Activated naive CD4-positive, alpha-beta T cell treated with anti-CD3 and anti-CD28 coated beads, Interleukin-2, amount 10 ng/mL, durations not matched to agents 7 days and 5 days (primary cell): Measurements from ENCODE around the gene IQSEC1.
A peak's percentile ranks its signal among the peaks of the same experiment; 100 is the strongest.

ENCODE experiments used
- CTCF ChIA-PET: fragments of 350-600 bp; sonication (Branson Sonifier 250); formaldehyde crosslinking; loops from one replicate; lab custom pipeline; 2021; ENCODE audit warnings: antibody characterized with exemption; lab: Charles Lee
- DNase-seq: peaks from one replicate; pipeline ENCODE4 v3.0.0-alpha.2; 2020
- H3K27ac Mint-ChIP-seq: one replicate; pipeline ENCODE4 v1.8.0; 2021; ENCODE audit warnings: mild to moderate bottlenecking, moderate library complexity, mixed read lengths
- H3K27me3 Mint-ChIP-seq: one replicate; pipeline ENCODE4 v1.8.0; 2021; ENCODE audit warnings: mild to moderate bottlenecking, mixed read lengths
- H3K36me3 Mint-ChIP-seq: one replicate; pipeline ENCODE4 v1.8.0; 2021; ENCODE audit warnings: mixed read lengths
- H3K4me1 Mint-ChIP-seq: one replicate; pipeline ENCODE4 v1.8.0; 2021; ENCODE audit warnings: mixed read lengths
- H3K4me3 Mint-ChIP-seq: one replicate; pipeline ENCODE4 v1.8.0; 2021; ENCODE audit warnings: mild to moderate bottlenecking, moderate library complexity, mixed read lengths
- H3K9me3 Mint-ChIP-seq: one replicate; pipeline ENCODE4 v1.8.0; 2021; ENCODE audit warnings: mixed read lengths

IQSEC1 gene

GRCh38 chr3:13075318-13075717 lies 2.1 kb upstream of the IQSEC1 start:
- H3K4me1 Mint-ChIP-seq: peaks cover 34% of the 10 kb centered on the region
- CTCF ChIA-PET: no interaction called here

GRCh38 chr3:13074006-13074375 lies 762 bp upstream of the IQSEC1 start:
- no peak for DNase-seq
- peaks cover 5% of the 10 kb centered on the region for H3K36me3 Mint-ChIP-seq
- H3K27ac Mint-ChIP-seq: no peak overlapping the region
- CTCF ChIA-PET: interaction anchor here (1.8 kb wide), 1 partner anchor 17 kb away, joined by 6 read pairs; no protein-coding TSS in a partner anchor
- peaks cover 47% of the 10 kb centered on the region for H3K4me1 Mint-ChIP-seq
- H3K4me3 Mint-ChIP-seq: peak overlapping the region; percentile 7
- H3K27me3 Mint-ChIP-seq: peaks cover 76% of the 10 kb centered on the region
- no peaks in the 10 kb centered on the region for H3K9me3 Mint-ChIP-seq

More at GRCh38 chr3:13075318-13075717, 2.1 kb upstream of the IQSEC1 start:
- H3K27me3 Mint-ChIP-seq: peaks cover 86% of the 10 kb centered on the region
- H3K27ac Mint-ChIP-seq: no peak overlapping the region
- no peaks in the 10 kb centered on the region for H3K9me3 Mint-ChIP-seq
- peaks cover 2% of the 10 kb centered on the region for H3K36me3 Mint-ChIP-seq
- no peak overlapping the region for H3K4me3 Mint-ChIP-seq
- DNase-seq: no peak

- Mint-ChIP-seq H3K4me3 (peak overlapping the region; percentile 70), H3K27me3 (peaks cover 64% of the 10 kb centered on the region), H3K9me3 (no peaks in the 10 kb centered on the region), H3K36me3 (peaks cover 8% of the 10 kb centered on the region), H3K4me1 (peaks cover 50% of the 10 kb centered on the region), H3K27ac (no peak overlapping the region)
- CTCF ChIA-PET: no interaction called here
- no peak for DNase-seq
Measured at GRCh38 chr3:13072600-13073325, 466 bp downstream of the IQSEC1 start.

- CTCF ChIA-PET: no interaction called here
- peaks cover 49% of the 10 kb centered on the region for H3K4me1 Mint-ChIP-seq
- H3K27me3 Mint-ChIP-seq: peaks cover 59% of the 10 kb centered on the region
- H3K27ac Mint-ChIP-seq: no peak overlapping the region
- DNase-seq: no peak
- H3K9me3 Mint-ChIP-seq: no peaks in the 10 kb centered on the region
- no peak overlapping the region for H3K4me3 Mint-ChIP-seq
- peaks cover 8% of the 10 kb centered on the region for H3K36me3 Mint-ChIP-seq
Measured at GRCh38 chr3:13072239-13072599, 1.0 kb downstream of the IQSEC1 start.

GRCh38 chr3:13071695-13072094 lies 1.5 kb downstream of the IQSEC1 start:
- Mint-ChIP-seq H3K27ac (no peak overlapping the region), H3K4me3 (no peak overlapping the region), H3K36me3 (peaks cover 8% of the 10 kb centered on the region), H3K9me3 (no peaks in the 10 kb centered on the region), H3K27me3 (peaks cover 54% of the 10 kb centered on the region), H3K4me1 (peaks cover 53% of the 10 kb centered on the region)
- no peak for DNase-seq
- CTCF ChIA-PET: no interaction called here

- H3K9me3 Mint-ChIP-seq: no peaks in the 10 kb centered on the region
- H3K27me3 Mint-ChIP-seq: peaks cover 42% of the 10 kb centered on the region
- no peak for DNase-seq
- peaks cover 8% of the 10 kb centered on the region for H3K36me3 Mint-ChIP-seq
- peaks cover 59% of the 10 kb centered on the region for H3K4me1 Mint-ChIP-seq
- CTCF ChIA-PET: no interaction called here
- peak overlapping the region; percentile 91 for H3K27ac Mint-ChIP-seq
- H3K4me3 Mint-ChIP-seq: no peak overlapping the region
Measured at GRCh38 chr3:13070391-13071070, 2.7 kb downstream of the IQSEC1 start.

- DNase-seq: peak; percentile 79
- Mint-ChIP-seq H3K4me1 (peaks cover 58% of the 10 kb centered on the region), H3K36me3 (peaks cover 8% of the 10 kb centered on the region), H3K4me3 (peak overlapping the region; percentile 24), H3K27ac (peak overlapping the region; percentile 91), H3K9me3 (no peaks in the 10 kb centered on the region), H3K27me3 (peaks cover 37% of the 10 kb centered on the region)
- CTCF ChIA-PET: no interaction called here
Measured at GRCh38 chr3:13069495-13069894, 3.7 kb downstream of the IQSEC1 start.

GRCh38 chr3:13068269-13069010 lies 4.8 kb downstream of the IQSEC1 start:
- Mint-ChIP-seq H3K36me3 (peaks cover 8% of the 10 kb centered on the region), H3K4me1 (peaks cover 50% of the 10 kb centered on the region), H3K4me3 (no peak overlapping the region), H3K9me3 (no peaks in the 10 kb centered on the region), H3K27ac (peak overlapping the region; percentile 91), H3K27me3 (peaks cover 27% of the 10 kb centered on the region)
- DNase-seq: no peak
- CTCF ChIA-PET: no interaction called here

GRCh38 chr3:13067778-13068177 lies 5.5 kb downstream of the IQSEC1 start:
- Mint-ChIP-seq H3K4me1 (peaks cover 48% of the 10 kb centered on the region), H3K4me3 (no peak overlapping the region), H3K27ac (peak overlapping the region; percentile 10), H3K27me3 (peaks cover 27% of the 10 kb centered on the region), H3K9me3 (no peaks in the 10 kb centered on the region), H3K36me3 (peaks cover 7% of the 10 kb centered on the region)
- DNase-seq: no peak
- CTCF ChIA-PET: no interaction called here

GRCh38 chr3:13066834-13067233 lies 6.4 kb downstream of the IQSEC1 start:
- no peaks in the 10 kb centered on the region for H3K9me3 Mint-ChIP-seq
- no peak overlapping the region for H3K27ac Mint-ChIP-seq
- peaks cover 6% of the 10 kb centered on the region for H3K36me3 Mint-ChIP-seq
- H3K27me3 Mint-ChIP-seq: peaks cover 24% of the 10 kb centered on the region
- DNase-seq: no peak
- no peak overlapping the region for H3K4me3 Mint-ChIP-seq
- CTCF ChIA-PET: interaction anchor here (1.0 kb wide), 1 partner anchor 72 kb away, joined by 3 read pairs; no protein-coding TSS in a partner anchor
- peaks cover 43% of the 10 kb centered on the region for H3K4me1 Mint-ChIP-seq

GRCh38 chr3:13066236-13066635 lies 7.0 kb downstream of the IQSEC1 start:
- H3K36me3 Mint-ChIP-seq: peaks cover 6% of the 10 kb centered on the region
- peaks cover 41% of the 10 kb centered on the region for H3K4me1 Mint-ChIP-seq
- H3K27me3 Mint-ChIP-seq: peaks cover 19% of the 10 kb centered on the region
- no peak overlapping the region for H3K4me3 Mint-ChIP-seq
- no peak overlapping the region for H3K27ac Mint-ChIP-seq
- H3K9me3 Mint-ChIP-seq: no peaks in the 10 kb centered on the region
- CTCF ChIA-PET: interaction anchor here (1.0 kb wide), 1 partner anchor 71 kb away, joined by 3 read pairs; no protein-coding TSS in a partner anchor
- no peak for DNase-seq

GRCh38 chr3:13065727-13066126 lies 7.5 kb downstream of the IQSEC1 start:
- no peak overlapping the region for H3K27ac Mint-ChIP-seq
- peaks cover 37% of the 10 kb centered on the region for H3K4me1 Mint-ChIP-seq
- H3K9me3 Mint-ChIP-seq: no peaks in the 10 kb centered on the region
- DNase-seq: no peak
- H3K27me3 Mint-ChIP-seq: peaks cover 19% of the 10 kb centered on the region
- H3K4me3 Mint-ChIP-seq: no peak overlapping the region
- peaks cover 6% of the 10 kb centered on the region for H3K36me3 Mint-ChIP-seq
- CTCF ChIA-PET: interaction anchor here (1.0 kb wide), 1 partner anchor 70 kb away, joined by 3 read pairs; no protein-coding TSS in a partner anchor

GRCh38 chr3:13064964-13065363 lies 8.3 kb downstream of the IQSEC1 start:
- CTCF ChIA-PET: no interaction called here
- Mint-ChIP-seq H3K27me3 (peaks cover 24% of the 10 kb centered on the region), H3K36me3 (peaks cover 6% of the 10 kb centered on the region), H3K4me3 (no peak overlapping the region), H3K9me3 (no peaks in the 10 kb centered on the region), H3K4me1 (peaks cover 29% of the 10 kb centered on the region), H3K27ac (no peak overlapping the region)
- DNase-seq: no peak

- CTCF ChIA-PET: no interaction called here
- H3K9me3 Mint-ChIP-seq: no peaks in the 10 kb centered on the region
- H3K4me1 Mint-ChIP-seq: peaks cover 23% of the 10 kb centered on the region
Measured at GRCh38 chr3:13064159-13064868, 8.9 kb downstream of the IQSEC1 start.

More at GRCh38 chr3:13064159-13064868, 8.9 kb downstream of the IQSEC1 start:
- H3K4me3 Mint-ChIP-seq: no peak overlapping the region
- peaks cover 24% of the 10 kb centered on the region for H3K27me3 Mint-ChIP-seq
- no peak for DNase-seq
- no peak overlapping the region for H3K27ac Mint-ChIP-seq
- H3K36me3 Mint-ChIP-seq: peaks cover 4% of the 10 kb centered on the region
